Right lobe of liver (tissue), 6 donors: Measurements from ENCODE around the gene NR3C2. TPM values are rescaled to one million over a fixed set of nuclear protein-coding genes. Genes with fewer than 3 reads are reported as not detected.

ENCODE experiments used
- ATAC-seq, 4 donors: fragments of 200-7000 bp; cut with Tn5 transposase; one replicate each; pipeline ENCODE4 v1.9.1; 2020; ENCODE audit warnings: mild to moderate bottlenecking in 4 of 4, moderate library complexity in 4 of 4
- DNase-seq, 3 donors: peaks; one replicate each; pipeline ENCODE4 v3.0.0-alpha.2; 2020
- H3K27ac ChIP-seq, 3 donors: fragments of 200-600 bp; one replicate each; pipeline ENCODE4 v1.8.0; 2022
- H3K27me3 ChIP-seq, 2 donors: fragments of 200-600 bp; one replicate each; pipeline ENCODE4 v1.8.0; 2022
- H3K36me3 ChIP-seq, 4 donors: fragments of 200-600 bp; sonication (generic) in 1 of 4; one replicate each; pipeline versions ENCODE4 v1.5.1 to v1.8.0; 2017 to 2022; ENCODE audit warnings: control low read depth in 1 of 4
- H3K4me1 ChIP-seq, 4 donors: fragments of 200-600 bp; sonication (generic) in 1 of 4; one replicate each; pipeline versions ENCODE4 v1.5.1 to v1.8.0; 2017 to 2022; ENCODE audit warnings: control low read depth in 1 of 4
- H3K4me3 ChIP-seq, 3 donors: fragments of 200-600 bp; one replicate each; pipeline ENCODE4 v1.8.0; 2022
- H3K9me3 ChIP-seq, 4 donors: fragments of 200-600 bp; sonication (generic) in 1 of 4; one replicate each; pipeline versions ENCODE4 v1.5.1 to v1.8.0; 2017 to 2022; ENCODE audit warnings: control low read depth in 1 of 4
- POLR2A ChIP-seq: fragments of 450-650 bp; IDR thresholded peaks from one replicate; pipeline ENCODE4 v1.6.1; 2017; ENCODE audit warnings: antibody characterized with exemption, mild to moderate bottlenecking
- WGBS: methylation state at CpG from one replicate; pipeline ENCODE4 v1.1.6; 2018; ENCODE audit warnings: low coverage, low lambda C conversion rate; ENCODE audit not compliant: insufficient coverage; ENCODE audit errors: missing lambda C conversion rate; 5-methylcytosine and 5-hydroxymethylcytosine counted together
- intact Hi-C, 2 donors: fragments of 100-400 bp; cut with DNase I; formaldehyde crosslinking; loops; one replicate each; pipeline versions ENCODE4 v1.11.2 to v1.14.1; 2022
- total RNA-seq, 6 experiments: library from RNA; depleted of rRNA in 2 of 6; stranded (reverse); fragments of >200 nt in 2 of 6; fragmentation: NEBNext Ultra II Directional in 3 of 6; extraction: Animal tissue kit (Norgen Biotek cat#: 25700) in 3 of 6; gene quantifications; one replicate each; pipeline versions ENCODE4 v1.1.0 to v1.2.4, GENCODE V29; 2016 to 2023
- TF ChIP-seq, protein P1 (sequence below), 4 donors: fragments of 200-600 bp in 3 of 4; fragments of 450-650 bp in 1 of 4; IDR thresholded peaks; one replicate each; pipeline versions ENCODE4 v1.5.1 to v1.8.0; 2016 to 2022; ENCODE audit warnings: antibody characterized with exemption in 4 of 4, mild to moderate bottlenecking in 2 of 4
- donor health status: DM: no; HTN: yes; CAD: no.
- donor health status: DM: no; HTN: no; CAD: no.
- donor health status: DM: no; HTN: no; CAD: no.
- donor health status: DM: no; HTN: yes; CAD: no.
- donor health status: DM: no; HTN: yes; CAD: no.

Gene NR3C2
- total RNA-seq, 6 experiments from 2014 or later: 4.8 to 15.9 (median 8.9) TPM

DNA sequence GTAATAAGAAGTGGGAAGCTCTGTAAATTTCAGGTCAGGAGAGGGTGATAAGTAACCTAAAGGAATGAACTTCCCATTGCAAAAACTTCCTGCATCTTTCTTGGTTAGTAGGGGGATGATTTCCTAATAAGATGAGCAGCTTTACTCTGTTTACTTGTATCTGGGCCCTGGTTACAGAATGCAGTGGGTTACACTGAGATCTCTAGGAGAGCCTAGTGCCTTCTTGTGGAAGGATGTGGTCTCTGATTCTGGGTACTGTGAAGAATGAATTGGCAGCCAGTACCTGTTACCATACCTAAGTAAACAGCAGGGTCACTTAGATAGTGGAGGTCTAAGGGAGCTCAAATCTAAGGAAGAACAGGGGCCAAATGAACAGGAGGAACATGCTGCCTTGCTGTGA, 389.8 kb downstream of the NR3C2 start:
- no peaks in the 10 kb centered on the region for H3K36me3 ChIP-seq
- no peak overlapping the region for H3K27ac ChIP-seq
- no peaks in the 10 kb centered on the region for H3K27me3 ChIP-seq
- peaks cover 0 to 37% (median 6%) of the 10 kb centered on the region in 4 donors for H3K4me1 ChIP-seq
- H3K4me3 ChIP-seq: no peak overlapping the region
- H3K9me3 ChIP-seq: no peaks in the 10 kb centered on the region
- intact Hi-C loops: no loop called here
- DNase-seq (no peak), ATAC-seq (peak in 3 of 4 donors; percentile 20 to 57 (median 37))
- TF ChIP-seq, protein P1, sequence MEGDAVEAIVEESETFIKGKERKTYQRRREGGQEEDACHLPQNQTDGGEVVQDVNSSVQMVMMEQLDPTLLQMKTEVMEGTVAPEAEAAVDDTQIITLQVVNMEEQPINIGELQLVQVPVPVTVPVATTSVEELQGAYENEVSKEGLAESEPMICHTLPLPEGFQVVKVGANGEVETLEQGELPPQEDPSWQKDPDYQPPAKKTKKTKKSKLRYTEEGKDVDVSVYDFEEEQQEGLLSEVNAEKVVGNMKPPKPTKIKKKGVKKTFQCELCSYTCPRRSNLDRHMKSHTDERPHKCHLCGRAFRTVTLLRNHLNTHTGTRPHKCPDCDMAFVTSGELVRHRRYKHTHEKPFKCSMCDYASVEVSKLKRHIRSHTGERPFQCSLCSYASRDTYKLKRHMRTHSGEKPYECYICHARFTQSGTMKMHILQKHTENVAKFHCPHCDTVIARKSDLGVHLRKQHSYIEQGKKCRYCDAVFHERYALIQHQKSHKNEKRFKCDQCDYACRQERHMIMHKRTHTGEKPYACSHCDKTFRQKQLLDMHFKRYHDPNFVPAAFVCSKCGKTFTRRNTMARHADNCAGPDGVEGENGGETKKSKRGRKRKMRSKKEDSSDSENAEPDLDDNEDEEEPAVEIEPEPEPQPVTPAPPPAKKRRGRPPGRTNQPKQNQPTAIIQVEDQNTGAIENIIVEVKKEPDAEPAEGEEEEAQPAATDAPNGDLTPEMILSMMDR (IDR thresholded peaks at IDR 0.05): no peak
- TF ChIP-seq POLR2A: no peak

DNA sequence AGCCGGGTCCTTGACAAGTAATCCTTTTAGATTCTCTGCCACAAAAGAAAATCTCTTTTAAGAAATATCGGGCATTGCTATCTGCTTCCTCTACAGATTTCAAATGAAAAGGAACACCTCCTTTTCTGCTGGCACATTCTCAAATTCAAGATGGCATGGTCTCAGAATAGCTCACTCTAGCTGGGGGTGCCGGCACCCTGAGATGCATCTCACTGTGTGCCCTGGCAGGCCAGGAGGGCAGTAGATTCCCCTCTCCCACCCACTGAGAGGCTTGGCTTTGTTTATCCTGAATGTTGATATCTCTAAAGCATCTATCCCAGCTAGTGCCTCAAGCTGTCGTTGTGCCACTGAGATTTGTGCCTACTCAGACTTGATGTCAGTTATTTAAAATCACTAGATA, 390.8 kb downstream of the NR3C2 start:
- intact Hi-C loops: no loop called here
- ATAC-seq: no peak

DNA sequence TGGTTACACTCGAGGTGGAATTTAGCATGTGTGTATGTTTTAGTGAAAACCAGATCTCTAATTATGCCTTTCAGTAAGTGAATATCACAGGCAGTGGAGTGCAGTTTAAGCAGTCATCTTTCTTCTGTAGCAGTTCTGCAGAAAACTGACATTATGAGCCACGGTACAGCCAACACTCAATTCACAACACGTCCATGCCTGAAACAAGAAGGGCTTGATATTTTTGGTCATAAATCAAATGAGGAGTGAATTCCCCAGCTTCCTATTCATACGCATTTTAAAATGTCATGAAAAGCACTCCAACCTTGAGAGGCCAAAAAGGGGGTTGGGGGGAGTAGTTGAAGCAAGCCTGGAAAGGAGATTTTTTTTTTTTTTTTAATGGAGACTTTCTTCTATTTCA, 393.6 kb downstream of the NR3C2 start:
- no peak for TF ChIP-seq POLR2A
- TF ChIP-seq, protein P1 (IDR thresholded peaks at IDR 0.05): no peak
- Histone ChIP-seq H3K27ac (no peak overlapping the region), H3K9me3 (no peaks in the 10 kb centered on the region), H3K36me3 (no peaks in the 10 kb centered on the region), H3K4me3 (no peak overlapping the region), H3K4me1 (peaks cover 0 to 13% (median 4%) of the 10 kb centered on the region in 4 donors), H3K27me3 (no peaks in the 10 kb centered on the region)
- WGBS: 83% methylated on average over 2 of the region's 4 CpGs
- no peak for ATAC-seq
- intact Hi-C loops: no loop called here
- no peak for DNase-seq

More for the DNA sequence above, 390.8 kb downstream of the NR3C2 start:
- H3K27ac ChIP-seq: no peak overlapping the region
- DNase-seq: no peak
- no peaks in the 10 kb centered on the region for H3K9me3 ChIP-seq
- H3K36me3 ChIP-seq: no peaks in the 10 kb centered on the region
- 57% methylated on average over 4 of the region's 4 CpGs for WGBS
- H3K4me1 ChIP-seq: peaks cover 0 to 27% (median under 1%) of the 10 kb centered on the region in 4 donors
- H3K27me3 ChIP-seq: no peaks in the 10 kb centered on the region
- TF ChIP-seq, protein P1 (IDR thresholded peaks at IDR 0.05): no peak
- TF ChIP-seq POLR2A: no peak
- H3K4me3 ChIP-seq: no peak overlapping the region

DNA sequence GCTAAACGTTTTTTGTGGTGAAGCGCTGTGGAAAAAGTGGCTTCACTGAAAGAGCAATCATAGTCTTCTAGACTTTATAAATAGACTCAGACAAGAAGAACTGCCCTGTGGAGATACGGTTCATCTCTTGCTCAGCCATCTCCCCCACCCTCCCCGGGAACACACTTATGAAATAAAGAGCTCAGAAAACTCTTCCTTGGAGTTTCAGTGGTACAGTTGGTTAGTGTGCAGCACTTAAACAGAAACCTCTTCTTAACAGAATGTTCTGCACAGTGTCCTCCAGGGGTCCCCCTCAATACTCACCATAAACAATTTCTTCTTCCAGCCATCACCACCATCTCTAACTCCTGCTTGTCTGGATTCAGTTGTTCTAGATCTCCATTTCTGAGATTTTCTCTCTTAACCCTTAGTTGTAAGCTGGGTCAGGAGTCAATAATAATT, 397.3 kb downstream of the NR3C2 start:
- TF ChIP-seq, protein P1 (IDR thresholded peaks at IDR 0.05): peak in 1 of 4 donors; percentile 8
- TF ChIP-seq POLR2A: no peak
- ATAC-seq: peak; percentile 27 to 64 (median 45)
- H3K9me3 ChIP-seq: no peaks in the 10 kb centered on the region
- peaks cover 0 to 9% (median 3%) of the 10 kb centered on the region in 4 donors for H3K4me1 ChIP-seq
- H3K36me3 ChIP-seq: no peaks in the 10 kb centered on the region
- intact Hi-C loops: no loop called here
- no peak for DNase-seq
- H3K27me3 ChIP-seq: no peaks in the 10 kb centered on the region
- H3K4me3 ChIP-seq: no peak overlapping the region
- WGBS: 68% methylated on average over 4 of the region's 4 CpGs
- no peak overlapping the region for H3K27ac ChIP-seq
